HPDE6-E6E7 (cell line): Measurements from ENCODE around the gene PSMB5.

ENCODE experiments used
- DNase-seq: peaks from one replicate; pipeline ENCODE4 v3.0.0; 2011; ENCODE audit warnings: missing footprints; ENCODE audit errors: extremely low spot score

Gene PSMB5

GRCh38 chr14:23043754-23044153 lies 9.1 kb upstream of the PSMB5 start:
- no peak for DNase-seq

GRCh38 chr14:23043145-23043544 lies 8.4 kb upstream of the PSMB5 start:
- DNase-seq, result no peak

GRCh38 chr14:23042162-23042965 lies 7.7 kb upstream of the PSMB5 start, which contains the start of gene PSMB11:
TSS of gene PSMB11 (plus strand) at chr14:23042212. CDS start at chr14:23042226, 14 bp downstream.
- no peak for DNase-seq

GRCh38 chr14:23041729-23042128 lies 7.0 kb upstream of the PSMB5 start:
- DNase-seq, result peak; percentile 56

GRCh38 chr14:23040100-23040499 lies 5.4 kb upstream of the PSMB5 start:
- DNase-seq, result no peak

GRCh38 chr14:23035303-23036144 lies 824 bp upstream of the PSMB5 start:
- DNase-seq, result no peak

- no peak for DNase-seq
Observed at GRCh38 chr14:23033801-23034497, 751 bp downstream of the PSMB5 start.

GRCh38 chr14:23033251-23033727 lies 1.4 kb downstream of the PSMB5 start:
- no peak for DNase-seq

- no peak for DNase-seq
Observed at GRCh38 chr14:23030936-23031335, 3.8 kb downstream of the PSMB5 start.

GRCh38 chr14:23028799-23029198 lies 5.9 kb downstream of the PSMB5 start:
- DNase-seq, result no peak

GRCh38 chr14:23025151-23025814 lies 9.4 kb downstream of the PSMB5 start:
- DNase-seq, result no peak

GRCh38 chr14:23024612-23025075 lies 10.1 kb downstream of the PSMB5 start:
- no peak for DNase-seq

GRCh38 chr14:23023795-23024152 lies 10.9 kb downstream of the PSMB5 start:
- no peak for DNase-seq

GRCh38 chr14:23023022-23023794 lies 11.5 kb downstream of the PSMB5 start:
- no peak for DNase-seq

- no peak for DNase-seq
Observed at GRCh38 chr14:23021889-23022442, 12.7 kb downstream of the PSMB5 start.

- DNase-seq, result no peak
Observed at GRCh38 chr14:23021434-23021833, 13.3 kb downstream of the PSMB5 start.

GRCh38 chr14:23020143-23021128 lies 14.3 kb downstream of the PSMB5 start:
- no peak for DNase-seq

GRCh38 chr14:23018107-23018506 lies 16.6 kb downstream of the PSMB5 start:
- DNase-seq, result no peak

- DNase-seq, result no peak
Observed at GRCh38 chr14:23017091-23017490, 17.6 kb downstream of the PSMB5 start.
